HK-2 (cell line): ENCODE data around the gene CATSPER4.
A peak's percentile ranks its signal among the peaks of the same experiment; 100 is the strongest.

Experiments used
- DNase-seq: peaks from one replicate; pipeline ENCODE4 v3.0.0-alpha.2; 2018; ENCODE audit not compliant: unreplicated experiment

Gene CATSPER4

GRCh38 chr1:26164861-26165842 lies 25.2 kb upstream of the CATSPER4 start:
- DNase-seq = no peak

GRCh38 chr1:26166719-26167281 lies 23.6 kb upstream of the CATSPER4 start:
- no peak for DNase-seq

- no peak for DNase-seq
Measured at GRCh38 chr1:26168410-26169197, 21.8 kb upstream of the CATSPER4 start, which contains the start of gene C1orf232. Gene C1orf232 (minus strand): TSS chr1:26168963. CDS start chr1:26168499, 464 bp downstream.

- DNase-seq = no peak
Measured at GRCh38 chr1:26169198-26169554, 21.2 kb upstream of the CATSPER4 start.

GRCh38 chr1:26169669-26170471 lies 20.5 kb upstream of the CATSPER4 start, which contains the start of gene ZNF593:
Gene ZNF593 (plus strand): TSS chr1:26169908. CDS start chr1:26169984, 76 bp downstream.
- peak; percentile 91 for DNase-seq

GRCh38 chr1:26170472-26170821 lies 20.0 kb upstream of the CATSPER4 start:
- no peak for DNase-seq

- no peak for DNase-seq
Measured at GRCh38 chr1:26171084-26172072, 19.0 kb upstream of the CATSPER4 start, which contains the start of gene ZNF593OS. Gene ZNF593OS (minus strand): TSS chr1:26171832. CDS start chr1:26171661, 171 bp downstream.

GRCh38 chr1:26175346-26175745 lies 15.1 kb upstream of the CATSPER4 start:
- DNase-seq = no peak

- no peak for DNase-seq
Measured at GRCh38 chr1:26177182-26177684, 13.2 kb upstream of the CATSPER4 start, which contains the start of gene CNKSR1. Gene CNKSR1 (plus strand): TSS chr1:26177491. CDS start chr1:26177548, 57 bp downstream.

- no peak for DNase-seq
Measured at GRCh38 chr1:26180010-26180506, 10.3 kb upstream of the CATSPER4 start.

GRCh38 chr1:26181586-26182382 lies 8.6 kb upstream of the CATSPER4 start:
- DNase-seq = peak; percentile 31

- no peak for DNase-seq
Measured at GRCh38 chr1:26182383-26182696, 8.1 kb upstream of the CATSPER4 start.

GRCh38 chr1:26184086-26184485 lies 6.3 kb upstream of the CATSPER4 start:
- DNase-seq = no peak

- no peak for DNase-seq
Measured at GRCh38 chr1:26184883-26185282, 5.5 kb upstream of the CATSPER4 start.

GRCh38 chr1:26187882-26188281 lies 2.5 kb upstream of the CATSPER4 start:
- DNase-seq = no peak

- DNase-seq = no peak
Measured at GRCh38 chr1:26188477-26188876, 1.9 kb upstream of the CATSPER4 start.

- DNase-seq = no peak
Measured at GRCh38 chr1:26189331-26189730, 1.1 kb upstream of the CATSPER4 start.

- DNase-seq = no peak
Measured at GRCh38 chr1:26189751-26190275, 589 bp upstream of the CATSPER4 start.

- DNase-seq = no peak
Measured at GRCh38 chr1:26191739-26192138, 1.3 kb downstream of the CATSPER4 start.
